KMS-11 (cell line): ENCODE results near the gene GRM7.

Source experiments
- H2AFZ ChIP-seq: fragments of 200-600 bp; sonication (generic); 2 replicates; pipeline ENCODE4 v1.6.1; 2016; ENCODE audit warnings: antibody characterized with exemption, mixed run types, low read depth
- H3K27ac ChIP-seq: fragments of 200-600 bp; sonication (generic); 2 replicates; pipeline ENCODE4 v1.6.1; 2016; ENCODE audit warnings: mild to moderate bottlenecking, mixed run types
- H3K27me3 ChIP-seq: fragments of 200-600 bp; sonication (generic); 2 replicates; pipeline ENCODE4 v1.6.1; 2017; ENCODE audit warnings: mild to moderate bottlenecking, low read depth, mixed run types, moderate library complexity; ENCODE audit not compliant: insufficient read depth
- H3K36me3 ChIP-seq: fragments of 200-600 bp; sonication (generic); 2 replicates; pipeline ENCODE4 v1.6.1; 2017; ENCODE audit warnings: mild to moderate bottlenecking, mixed run types; ENCODE audit not compliant: insufficient read depth
- H3K4me1 ChIP-seq: fragments of 200-600 bp; sonication (generic); 2 replicates; pipeline ENCODE4 v1.6.1; 2016; ENCODE audit warnings: mild to moderate bottlenecking, low read depth, mixed run types; ENCODE audit not compliant: poor library complexity, severe bottlenecking
- H3K4me2 ChIP-seq: fragments of 200-600 bp; sonication (generic); 2 replicates; pipeline ENCODE4 v1.7.0; 2016; ENCODE audit warnings: mild to moderate bottlenecking, mixed run types
- H3K4me3 ChIP-seq: fragments of 200-600 bp; sonication (generic); IDR thresholded peaks from 2 replicates; pipeline ENCODE4 v1.6.1; 2017; ENCODE audit warnings: low read depth, low read length, mixed read lengths; ENCODE audit not compliant: insufficient read depth
- H3K79me2 ChIP-seq: fragments of 200-600 bp; sonication (generic); 2 replicates; pipeline ENCODE4 v1.6.1; 2016; ENCODE audit warnings: low read depth, mixed run types; ENCODE audit not compliant: insufficient read depth
- H3K9ac ChIP-seq: fragments of 200-600 bp; sonication (generic); 2 replicates; pipeline ENCODE4 v1.6.1; 2016; ENCODE audit warnings: mild to moderate bottlenecking, mixed run types
- H4K20me1 ChIP-seq: fragments of 200-600 bp; sonication (generic); 2 replicates; pipeline ENCODE4 v1.6.1; 2016; ENCODE audit warnings: mild to moderate bottlenecking, mixed run types; ENCODE audit not compliant: insufficient read depth
- CTCF ChIP-seq: fragments of 200-600 bp; sonication (generic); conservative IDR thresholded peaks from 2 replicates; pipeline ENCODE4 v1.6.1; 2017; ENCODE audit warnings: low read depth, mild to moderate bottlenecking, antibody characterized with exemption, low read length, moderate library complexity, mixed read lengths

The GRM7 gene

GRCh38 chr3:7754653-7755441 is 893.9 kb downstream of the GRM7 start:
- no peaks in the 10 kb centered on the region for H4K20me1 ChIP-seq
- H3K4me3 ChIP-seq, result no peak overlapping the region
- no peak overlapping the region for H3K9ac ChIP-seq
- no peak overlapping the region for H3K4me2 ChIP-seq
- no peak overlapping the region for H2AFZ ChIP-seq
- H3K36me3 ChIP-seq, result no peaks in the 10 kb centered on the region
- H3K4me1 ChIP-seq, result no peaks in the 10 kb centered on the region
- H3K79me2 ChIP-seq, result no peaks in the 10 kb centered on the region
- H3K27me3 ChIP-seq, result no peaks in the 10 kb centered on the region
- no peak overlapping the region for H3K27ac ChIP-seq
- no peak for TF ChIP-seq CTCF

- Histone ChIP-seq H3K27me3 (no peaks in the 10 kb centered on the region), H2AFZ (no peak overlapping the region), H3K9ac (no peak overlapping the region), H3K4me1 (no peaks in the 10 kb centered on the region), H3K36me3 (no peaks in the 10 kb centered on the region), H3K27ac (no peak overlapping the region), H3K4me2 (no peak overlapping the region), H3K4me3 (no peak overlapping the region), H4K20me1 (no peaks in the 10 kb centered on the region), H3K79me2 (no peaks in the 10 kb centered on the region)
- TF ChIP-seq CTCF, result no peak
Observed at GRCh38 chr3:7759630-7760029, 898.7 kb downstream of the GRM7 start.

- no peak overlapping the region for H3K9ac ChIP-seq
- H3K27me3 ChIP-seq, result no peaks in the 10 kb centered on the region
- H3K27ac ChIP-seq, result no peak overlapping the region
- no peak overlapping the region for H2AFZ ChIP-seq
- no peaks in the 10 kb centered on the region for H3K4me1 ChIP-seq
- TF ChIP-seq CTCF, result no peak
- no peak overlapping the region for H3K4me3 ChIP-seq
- no peaks in the 10 kb centered on the region for H3K36me3 ChIP-seq
- no peaks in the 10 kb centered on the region for H3K79me2 ChIP-seq
- no peaks in the 10 kb centered on the region for H4K20me1 ChIP-seq
- H3K4me2 ChIP-seq, result no peak overlapping the region
Observed at GRCh38 chr3:7760718-7761117, 899.8 kb downstream of the GRM7 start.

- Histone ChIP-seq H3K79me2 (no peaks in the 10 kb centered on the region), H3K36me3 (no peaks in the 10 kb centered on the region), H2AFZ (no peak overlapping the region), H3K4me1 (no peaks in the 10 kb centered on the region), H3K27me3 (no peaks in the 10 kb centered on the region), H3K4me3 (no peak overlapping the region), H3K27ac (no peak overlapping the region), H4K20me1 (no peaks in the 10 kb centered on the region), H3K4me2 (no peak overlapping the region), H3K9ac (no peak overlapping the region)
- TF ChIP-seq CTCF, result no peak
Observed at GRCh38 chr3:7764115-7764514, 903.2 kb downstream of the GRM7 start.
